ENCODE data around the gene C6. TPM values are rescaled to one million over a fixed set of nuclear protein-coding genes. Genes with fewer than 3 reads are reported as not detected.

The C6 gene
- total RNA-seq, 1 donor, result not detected

DNA sequence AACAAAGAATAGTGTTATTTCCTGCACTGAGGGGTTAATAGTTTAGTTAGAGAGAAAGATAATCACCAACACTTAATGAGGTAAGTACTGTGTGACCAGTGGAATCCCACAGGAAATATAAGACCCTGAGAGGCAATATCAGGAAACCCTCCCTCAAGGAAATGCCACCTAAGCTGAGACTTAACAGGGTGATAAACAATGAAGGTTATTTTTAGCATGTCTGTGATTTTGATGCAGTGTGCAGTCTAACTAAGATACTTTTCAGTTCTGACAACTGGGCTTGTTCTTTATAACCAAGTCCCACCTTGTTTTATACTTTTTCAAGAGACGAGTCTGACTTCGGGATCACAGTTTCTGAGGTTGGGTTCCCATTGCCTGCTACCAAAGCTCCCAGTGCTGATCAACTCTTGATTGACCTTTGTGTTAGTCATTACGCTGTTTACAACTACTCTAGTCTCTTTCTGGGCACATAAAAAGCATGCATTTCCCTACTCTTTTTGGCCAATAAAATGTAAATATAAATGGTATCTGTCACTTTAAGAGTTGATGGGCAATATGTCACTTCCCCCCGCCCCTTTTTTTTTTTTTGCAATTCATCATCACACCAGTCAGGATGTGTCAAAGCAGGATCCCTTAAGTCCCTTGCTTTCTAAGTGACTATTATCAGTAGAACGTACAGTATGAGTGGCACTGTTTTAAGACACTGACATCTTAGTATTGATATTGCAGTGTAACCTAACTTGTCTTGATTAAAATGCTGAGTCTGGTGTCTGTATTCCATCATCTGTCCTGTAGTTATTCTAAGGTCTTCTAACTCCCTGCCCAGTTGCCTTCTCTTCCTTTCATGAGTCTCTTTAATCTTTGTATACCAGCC is 31.4 kb downstream of the C6 start:
- Histone ChIP-seq H3K27me3 (ENCODE audit: insufficient read depth, low read length) (no peaks in the 10 kb centered on the region), H3K4me3 (ENCODE audit: low read length) (no peak overlapping the region), H3K9me3 (ENCODE audit: low read depth, low read length) (no peaks in the 10 kb centered on the region), H3K4me1 (ENCODE audit: insufficient read depth, low read length) (no peaks in the 10 kb centered on the region)

DNA sequence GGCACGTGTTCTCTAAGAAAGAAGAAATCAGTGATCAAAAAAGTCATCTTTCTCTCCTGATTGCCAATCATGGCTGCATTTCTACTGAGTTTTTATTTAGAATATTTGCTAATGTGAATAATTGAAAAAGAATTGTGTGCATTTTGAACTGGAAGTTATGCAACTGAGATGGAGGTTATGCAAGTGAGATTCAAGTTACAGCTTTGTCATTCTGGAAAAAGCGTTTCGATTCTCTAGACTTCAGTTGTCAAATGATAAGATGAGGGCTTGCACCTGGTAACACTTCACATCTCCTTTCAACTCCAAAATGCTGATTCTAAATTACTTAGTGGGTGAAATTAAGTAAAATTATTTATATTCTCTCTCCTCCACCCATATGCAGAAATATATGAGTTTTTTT is 36.4 kb downstream of the C6 start:
- H3K4me1 ChIP-seq (ENCODE audit: insufficient read depth, low read length), result no peaks in the 10 kb centered on the region
- H3K4me3 ChIP-seq (ENCODE audit: low read length), result no peak overlapping the region
- no peaks in the 10 kb centered on the region for H3K9me3 ChIP-seq (ENCODE audit: low read depth, low read length)
- H3K27me3 ChIP-seq (ENCODE audit: insufficient read depth, low read length), result no peaks in the 10 kb centered on the region

DNA sequence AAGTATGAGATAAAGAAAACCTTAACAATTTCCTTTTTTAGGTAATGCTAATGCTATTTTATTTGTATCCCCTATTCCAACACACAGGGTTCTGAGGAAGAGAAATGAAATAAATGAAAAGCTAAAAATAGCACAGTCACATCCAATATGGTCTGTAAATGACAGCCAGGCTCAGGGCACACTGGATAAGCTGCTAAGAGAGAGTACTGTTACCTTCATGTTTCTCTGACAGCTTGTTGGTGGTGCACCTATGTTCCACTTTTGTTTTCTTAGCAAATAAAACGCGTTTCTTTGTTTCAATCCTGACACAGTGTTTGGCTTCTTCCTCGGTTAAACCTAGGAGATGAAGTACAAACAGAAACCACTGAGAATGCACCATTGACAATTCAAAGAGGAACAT is 41.3 kb downstream of the C6 start:
- H3K4me1 ChIP-seq (ENCODE audit: insufficient read depth, low read length), result no peaks in the 10 kb centered on the region
- H3K4me3 ChIP-seq (ENCODE audit: low read length), result no peak overlapping the region
- no peaks in the 10 kb centered on the region for H3K9me3 ChIP-seq (ENCODE audit: low read depth, low read length)
- H3K27me3 ChIP-seq (ENCODE audit: insufficient read depth, low read length), result no peaks in the 10 kb centered on the region

DNA sequence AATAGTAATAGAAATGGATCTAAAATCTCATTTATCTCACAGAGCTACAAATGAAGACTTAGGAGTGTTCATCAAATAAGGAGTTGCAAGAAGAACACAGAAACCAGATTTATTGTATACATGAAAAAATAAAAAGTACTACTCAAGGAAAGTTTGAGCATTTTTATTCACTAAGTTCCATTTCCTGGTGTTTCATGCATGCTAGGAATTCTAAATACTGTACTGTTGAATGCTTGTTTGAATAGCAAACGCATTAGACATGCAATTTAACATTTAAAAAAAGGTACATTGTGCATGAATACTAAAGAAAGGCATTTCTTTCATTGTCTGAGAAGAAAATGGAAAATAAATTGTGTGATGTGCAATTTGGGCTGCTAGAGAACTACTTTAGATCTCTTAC is 52.1 kb downstream of the C6 start:
- no peaks in the 10 kb centered on the region for H3K27me3 ChIP-seq (ENCODE audit: insufficient read depth, low read length)

DNA sequence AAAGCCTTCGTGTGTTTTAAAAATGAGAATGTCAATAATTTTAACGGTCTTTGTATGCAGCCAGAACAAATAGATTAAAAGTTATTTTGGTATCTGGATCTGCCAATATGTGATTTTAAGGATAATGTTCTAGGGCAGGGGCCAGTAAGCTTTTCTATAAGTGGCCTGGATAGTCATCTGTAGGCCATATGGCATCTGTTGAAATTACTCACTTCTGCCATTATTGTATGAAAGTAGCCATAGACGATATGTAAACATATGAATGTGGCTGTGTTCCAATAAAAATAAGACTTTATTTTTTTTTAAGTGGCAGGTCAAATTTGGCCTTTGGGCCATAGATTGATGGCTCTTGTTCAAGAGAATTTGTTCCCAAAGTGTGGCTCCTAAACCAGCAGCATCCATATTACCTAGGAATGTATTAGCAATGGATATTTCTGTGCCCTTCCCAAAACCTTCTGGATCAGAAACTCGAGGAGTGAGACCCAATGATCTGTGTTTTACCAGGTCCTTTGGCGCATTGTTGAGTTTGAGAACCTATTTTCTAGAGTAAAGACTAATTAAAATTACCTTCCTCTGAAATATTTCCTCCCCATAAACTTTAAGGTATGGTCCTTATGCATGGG is 55.9 kb downstream of the C6 start:
- Histone ChIP-seq H3K9me3 (ENCODE audit: low read depth, low read length) (no peaks in the 10 kb centered on the region), H3K27me3 (ENCODE audit: insufficient read depth, low read length) (no peaks in the 10 kb centered on the region), H3K4me3 (ENCODE audit: low read length) (no peak overlapping the region), H3K4me1 (ENCODE audit: insufficient read depth, low read length) (no peaks in the 10 kb centered on the region)

More for the DNA sequence above, 52.1 kb downstream of the C6 start:
- Histone ChIP-seq H3K4me1 (ENCODE audit: insufficient read depth, low read length) (no peaks in the 10 kb centered on the region), H3K9me3 (ENCODE audit: low read depth, low read length) (no peaks in the 10 kb centered on the region), H3K4me3 (ENCODE audit: low read length) (no peak overlapping the region)

DNA sequence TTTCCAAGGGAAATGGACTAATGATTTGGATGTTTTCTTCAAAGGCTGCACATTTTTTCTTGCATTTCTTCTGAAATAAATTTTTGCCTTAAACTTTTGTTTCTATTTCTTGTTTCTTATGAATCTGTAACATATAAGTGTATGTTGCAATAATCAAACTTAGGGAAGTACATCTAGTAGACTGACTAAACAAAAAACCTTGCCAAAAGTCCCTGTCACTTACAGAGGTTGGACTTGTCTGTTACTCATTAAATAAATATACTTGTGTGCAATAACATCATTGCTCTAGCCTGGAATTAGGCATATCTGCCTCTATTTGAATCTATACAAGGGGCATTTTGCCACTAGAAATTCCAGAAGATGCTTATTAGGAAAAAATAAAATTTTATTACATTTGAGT is 56.6 kb downstream of the C6 start:
- no peaks in the 10 kb centered on the region for H3K27me3 ChIP-seq (ENCODE audit: insufficient read depth, low read length)
- no peaks in the 10 kb centered on the region for H3K9me3 ChIP-seq (ENCODE audit: low read depth, low read length)
- no peak overlapping the region for H3K4me3 ChIP-seq (ENCODE audit: low read length)
- no peaks in the 10 kb centered on the region for H3K4me1 ChIP-seq (ENCODE audit: insufficient read depth, low read length)

DNA sequence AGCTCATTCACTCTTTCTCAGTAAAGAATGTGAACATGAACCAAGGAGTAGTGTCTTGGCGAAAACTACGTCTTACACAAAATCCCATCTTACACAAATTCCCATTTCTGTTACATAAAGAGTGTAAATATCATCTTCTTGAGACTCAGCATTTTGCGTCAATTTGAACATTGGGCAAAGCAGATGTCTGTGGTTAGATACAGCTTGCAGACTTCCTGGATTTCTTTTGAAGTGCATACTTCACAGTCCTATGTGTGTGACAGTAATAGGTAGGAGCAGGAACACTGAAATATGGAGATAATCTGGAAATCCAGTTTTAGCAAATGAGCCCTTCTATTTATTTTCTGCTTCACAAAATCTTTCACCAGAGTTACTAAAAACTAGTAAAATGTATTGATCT is 58.8 kb downstream of the C6 start:
- no peaks in the 10 kb centered on the region for H3K27me3 ChIP-seq (ENCODE audit: insufficient read depth, low read length)
- H3K9me3 ChIP-seq (ENCODE audit: low read depth, low read length), result no peaks in the 10 kb centered on the region
- H3K4me1 ChIP-seq (ENCODE audit: insufficient read depth, low read length), result no peaks in the 10 kb centered on the region
- no peak overlapping the region for H3K4me3 ChIP-seq (ENCODE audit: low read length)

DNA sequence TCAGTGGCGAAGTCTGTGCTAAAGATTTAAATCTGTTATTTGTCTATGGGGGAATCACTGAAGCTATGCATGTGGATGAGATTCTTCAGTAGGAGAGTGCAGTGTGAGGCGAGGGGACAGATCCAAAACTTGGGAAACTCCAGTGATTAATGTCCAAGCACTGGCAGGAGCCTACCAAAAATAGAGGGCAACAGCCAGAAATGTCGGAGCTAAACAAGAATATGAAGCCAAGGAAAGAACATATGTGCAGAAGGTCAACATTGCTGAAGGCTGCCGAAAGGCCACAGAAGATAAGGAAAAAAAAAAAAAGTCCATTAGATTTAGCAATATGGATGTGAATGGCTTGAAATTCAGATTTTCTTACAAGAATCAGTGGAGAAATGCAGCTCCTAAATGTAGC is 61.8 kb downstream of the C6 start:
- Histone ChIP-seq H3K9me3 (ENCODE audit: low read depth, low read length) (no peaks in the 10 kb centered on the region), H3K4me1 (ENCODE audit: insufficient read depth, low read length) (no peaks in the 10 kb centered on the region), H3K27me3 (ENCODE audit: insufficient read depth, low read length) (no peaks in the 10 kb centered on the region), H3K4me3 (ENCODE audit: low read length) (no peak overlapping the region)

DNA sequence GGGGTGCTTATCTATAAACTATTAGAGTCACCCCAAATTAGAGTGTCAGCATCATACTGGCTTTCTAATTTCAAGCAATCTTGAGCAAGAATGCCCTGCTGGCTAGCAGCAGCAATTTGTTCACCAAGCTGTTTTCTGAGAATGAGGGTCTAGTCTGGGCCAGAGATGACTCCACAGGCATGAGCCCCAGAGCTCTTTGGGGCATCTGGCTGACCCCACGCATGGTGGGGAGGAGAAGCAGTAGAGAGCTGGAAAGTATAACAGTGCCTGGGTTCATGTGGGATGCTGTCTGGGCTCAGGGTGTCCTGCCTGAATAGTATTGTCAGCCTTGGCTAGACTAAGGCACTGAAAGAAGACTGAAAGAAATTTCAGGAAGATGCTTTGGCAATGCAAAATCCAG is 64.9 kb downstream of the C6 start:
- no peaks in the 10 kb centered on the region for H3K9me3 ChIP-seq (ENCODE audit: low read depth, low read length)
- no peaks in the 10 kb centered on the region for H3K27me3 ChIP-seq (ENCODE audit: insufficient read depth, low read length)
- no peak overlapping the region for H3K4me3 ChIP-seq (ENCODE audit: low read length)
- H3K4me1 ChIP-seq (ENCODE audit: insufficient read depth, low read length), result no peaks in the 10 kb centered on the region

DNA sequence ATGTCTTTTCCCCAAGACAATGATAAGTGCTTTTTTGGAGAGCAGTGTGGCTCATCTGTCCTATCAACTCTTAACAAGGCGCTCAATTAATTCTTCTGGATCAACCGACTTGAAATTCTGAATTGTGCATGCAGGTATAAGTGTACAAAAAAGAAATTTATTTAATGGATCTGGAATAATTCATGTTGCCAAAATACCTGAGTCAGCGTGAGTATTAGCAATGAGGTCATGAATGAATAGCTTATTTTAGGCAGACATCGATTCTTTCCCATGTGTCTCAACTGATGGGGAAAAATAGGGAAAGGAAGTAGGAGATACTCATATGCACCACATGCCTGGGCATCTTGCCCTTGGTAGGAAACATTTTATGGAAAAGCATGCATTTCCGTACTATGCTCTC is 68.0 kb downstream of the C6 start:
- Histone ChIP-seq H3K4me3 (ENCODE audit: low read length) (no peak overlapping the region), H3K4me1 (ENCODE audit: insufficient read depth, low read length) (no peaks in the 10 kb centered on the region), H3K9me3 (ENCODE audit: low read depth, low read length) (no peaks in the 10 kb centered on the region), H3K27me3 (ENCODE audit: insufficient read depth, low read length) (no peaks in the 10 kb centered on the region)

DNA sequence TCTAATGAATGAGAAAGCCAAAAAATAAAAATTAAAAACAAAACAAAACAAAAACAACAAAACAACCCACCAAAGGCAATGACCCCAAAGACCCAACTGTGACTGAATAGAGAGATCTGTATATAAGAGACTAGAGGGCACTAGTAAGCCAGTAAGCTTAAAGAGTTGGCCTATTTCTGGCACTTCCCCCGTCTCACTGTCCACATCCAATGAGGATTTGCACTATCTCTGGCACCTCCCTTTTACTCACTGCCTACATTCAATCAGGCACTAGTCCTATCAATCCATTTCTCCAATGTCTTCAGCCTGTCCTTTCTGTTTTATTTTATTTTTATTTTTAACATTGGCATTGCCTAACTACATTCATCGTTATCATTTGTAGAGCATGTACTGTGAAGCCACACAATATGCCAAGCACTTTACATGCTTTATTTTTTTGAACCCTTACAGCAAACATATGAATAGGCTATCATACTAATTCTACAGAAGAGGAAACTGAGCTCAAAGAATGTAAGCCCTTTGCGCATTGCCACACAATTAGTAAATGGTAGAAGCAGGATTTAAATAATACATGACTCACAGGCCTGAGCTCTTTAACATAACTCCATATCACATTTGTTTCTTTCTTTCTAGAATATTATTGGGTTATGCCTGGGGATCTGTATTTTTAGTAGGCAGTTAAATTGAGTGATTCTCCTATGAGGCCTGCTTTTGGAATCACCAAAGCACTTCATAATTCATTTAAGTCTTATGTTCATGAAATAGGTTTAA is 70.0 kb downstream of the C6 start:
- H3K4me1 ChIP-seq (ENCODE audit: insufficient read depth, low read length), result no peaks in the 10 kb centered on the region

DNA sequence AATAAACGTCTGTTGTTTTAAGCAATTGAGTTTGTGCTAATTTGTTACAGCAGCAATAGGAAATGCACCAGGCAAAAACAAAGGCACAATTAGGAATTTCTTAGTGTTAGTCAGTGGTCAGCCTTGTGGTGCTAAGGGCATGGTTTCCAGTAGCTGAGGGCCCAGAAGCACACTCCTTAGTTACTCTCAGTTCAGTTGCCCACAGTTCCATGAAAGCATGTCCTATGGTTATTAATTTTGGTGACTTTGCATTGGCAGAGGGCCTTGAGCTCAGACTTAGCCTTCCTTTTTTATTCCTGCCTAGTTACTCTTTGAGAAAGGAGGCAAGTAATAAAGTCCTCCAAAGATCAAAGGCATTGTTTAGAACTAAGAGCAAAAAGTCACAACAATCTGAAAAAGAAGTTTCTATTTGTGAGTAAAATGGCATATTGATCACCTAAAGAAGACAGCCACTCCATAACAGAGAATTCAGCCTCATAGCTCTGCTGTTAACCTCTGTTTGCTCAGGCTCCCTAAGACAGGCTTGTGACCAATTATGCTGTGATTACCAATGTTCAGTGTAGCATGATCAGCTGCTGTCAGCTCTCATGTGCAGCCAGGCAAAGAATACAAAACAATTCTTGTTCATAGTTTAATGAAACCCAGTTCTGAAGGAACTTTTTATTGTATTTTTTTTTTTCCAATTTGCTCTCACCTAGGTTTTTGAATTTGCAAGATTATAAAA is 85.2 kb downstream of the C6 start:
- Histone ChIP-seq H3K9me3 (ENCODE audit: low read depth, low read length) (no peaks in the 10 kb centered on the region), H3K27me3 (ENCODE audit: insufficient read depth, low read length) (no peaks in the 10 kb centered on the region), H3K4me3 (ENCODE audit: low read length) (no peak overlapping the region), H3K4me1 (ENCODE audit: insufficient read depth, low read length) (no peaks in the 10 kb centered on the region)

More for the DNA sequence above, 70.0 kb downstream of the C6 start:
- no peaks in the 10 kb centered on the region for H3K9me3 ChIP-seq (ENCODE audit: low read depth, low read length)
- no peak overlapping the region for H3K4me3 ChIP-seq (ENCODE audit: low read length)
- no peaks in the 10 kb centered on the region for H3K27me3 ChIP-seq (ENCODE audit: insufficient read depth, low read length)

DNA sequence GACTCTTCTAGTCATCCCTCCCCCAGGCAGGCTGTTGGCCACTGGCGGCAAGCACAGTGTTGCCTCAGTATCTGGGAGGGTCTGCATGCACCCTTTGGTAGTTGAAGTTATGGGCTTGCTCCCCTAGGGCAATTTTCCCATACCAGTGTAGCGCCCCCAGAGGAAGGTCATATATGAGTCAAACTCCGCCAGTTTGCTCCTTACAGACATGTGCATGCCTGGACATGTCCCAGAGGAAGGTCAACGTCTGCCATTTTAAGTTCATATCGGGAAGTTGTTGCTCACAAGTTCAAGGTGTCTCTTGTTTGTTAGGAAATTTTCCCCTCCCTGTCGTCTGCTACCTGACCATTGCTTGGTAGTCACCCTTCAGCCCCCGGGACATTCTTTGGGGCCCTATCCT is 90.9 kb downstream of the C6 start:
- Histone ChIP-seq H3K27me3 (ENCODE audit: insufficient read depth, low read length) (no peaks in the 10 kb centered on the region), H3K4me3 (ENCODE audit: low read length) (no peak overlapping the region), H3K4me1 (ENCODE audit: insufficient read depth, low read length) (no peaks in the 10 kb centered on the region), H3K9me3 (ENCODE audit: low read depth, low read length) (no peaks in the 10 kb centered on the region)

DNA sequence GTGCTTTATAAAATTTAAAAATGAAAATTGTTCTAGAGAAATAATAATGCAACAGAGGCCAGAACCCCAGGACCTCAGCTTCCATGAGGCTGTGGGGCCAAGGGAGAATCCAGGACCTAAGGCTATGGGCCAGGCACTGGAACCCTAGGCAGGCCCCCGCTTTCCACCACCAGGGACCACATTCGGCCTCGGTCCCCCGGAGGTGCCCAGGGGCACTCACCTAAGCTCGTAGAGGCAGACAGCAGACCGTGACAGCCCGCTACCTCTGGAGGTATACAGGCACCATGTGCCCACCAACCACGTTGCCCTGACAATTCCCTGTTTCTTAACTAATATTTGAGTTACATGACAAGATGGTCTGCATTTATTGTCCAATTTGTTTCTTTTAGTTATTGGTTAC is 92.7 kb downstream of the C6 start:
- no peaks in the 10 kb centered on the region for H3K27me3 ChIP-seq (ENCODE audit: insufficient read depth, low read length)
- no peaks in the 10 kb centered on the region for H3K9me3 ChIP-seq (ENCODE audit: low read depth, low read length)
- H3K4me1 ChIP-seq (ENCODE audit: insufficient read depth, low read length), result no peaks in the 10 kb centered on the region
- no peak overlapping the region for H3K4me3 ChIP-seq (ENCODE audit: low read length)

DNA sequence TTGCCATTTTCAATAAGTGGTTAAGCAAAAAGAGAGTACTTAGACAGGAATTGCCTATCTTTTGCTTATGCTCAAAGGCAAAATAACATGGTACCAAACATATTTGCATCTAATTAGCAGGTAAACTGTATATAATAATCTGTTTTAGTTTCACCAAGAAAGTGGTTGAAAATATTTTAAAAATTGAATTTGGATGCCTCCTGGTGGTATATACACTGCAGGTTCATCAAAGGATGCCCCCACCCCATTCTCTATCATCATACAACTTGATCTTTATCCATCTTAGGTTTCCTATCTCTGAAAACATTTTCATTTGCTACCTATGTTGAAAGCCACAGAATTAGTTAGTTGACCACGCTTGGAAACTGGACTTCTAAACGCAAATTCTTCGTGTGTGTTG is 95.2 kb downstream of the C6 start:
- no peaks in the 10 kb centered on the region for H3K4me1 ChIP-seq (ENCODE audit: insufficient read depth, low read length)

More for the DNA sequence above, 95.2 kb downstream of the C6 start:
- no peaks in the 10 kb centered on the region for H3K9me3 ChIP-seq (ENCODE audit: low read depth, low read length)
- no peak overlapping the region for H3K4me3 ChIP-seq (ENCODE audit: low read length)
- H3K27me3 ChIP-seq (ENCODE audit: insufficient read depth, low read length), result no peaks in the 10 kb centered on the region
